ENCODE data around the gene JAM2. TPM values are rescaled to one million over a fixed set of nuclear protein-coding genes. Genes with fewer than 3 reads are reported as not detected.

JAM2 gene
- total and polyA plus RNA-seq, 10 of the 15 experiments (the other 5 are each of a cell fraction or from before 2014, with no cell fraction given): 2.1 to 30.4 (median 8.6) TPM

DNA sequence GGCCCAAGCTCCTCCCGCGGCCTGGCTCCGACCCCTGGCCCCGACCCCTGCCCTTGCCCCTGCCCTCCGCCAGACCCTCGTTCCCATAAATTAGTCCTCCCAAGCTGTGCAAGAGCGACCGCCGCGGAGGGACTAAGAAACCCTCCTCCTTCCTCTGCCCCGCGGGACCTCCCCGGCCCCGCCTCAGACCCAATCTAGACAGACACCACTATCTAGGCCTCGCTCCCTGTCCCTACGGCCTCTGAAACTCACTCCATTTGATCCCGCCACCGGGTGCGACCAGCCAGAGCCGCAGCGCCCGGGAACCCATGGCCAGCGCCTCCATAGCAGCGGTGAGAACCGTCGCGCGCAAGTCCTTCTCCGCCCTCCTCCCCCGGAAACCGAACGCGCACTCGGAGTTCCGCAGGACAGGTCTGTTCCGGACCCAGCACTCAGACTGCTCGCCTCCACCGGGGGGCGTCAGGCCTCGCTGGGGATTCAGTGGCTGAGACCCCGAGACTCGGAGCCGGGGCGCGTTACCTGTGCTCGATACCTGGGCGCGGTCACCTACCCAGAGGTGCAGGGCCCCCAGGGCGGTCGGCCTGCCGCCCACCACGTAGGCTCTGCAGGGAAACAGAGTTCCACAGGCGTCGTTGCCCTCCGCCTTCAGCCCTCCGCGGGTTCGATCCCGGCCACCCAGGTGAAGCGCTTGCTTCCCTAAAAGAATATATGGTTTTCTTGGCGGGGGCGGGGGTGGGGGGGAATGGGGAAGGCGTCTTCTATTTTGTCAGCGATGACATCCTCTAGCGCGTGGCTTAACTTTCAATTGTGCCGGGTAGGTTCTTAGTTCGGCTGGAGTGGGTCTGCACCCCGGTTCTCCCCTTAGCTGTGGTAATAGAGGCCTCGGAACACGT is 31.7 kb upstream of the JAM2 start, which contains the start of gene MRPL39:
MRPL39 (minus strand) TSS at position 331 of the 893 bp plus-strand sequence; CDS start at position 325, 6 bp downstream.
- Histone ChIP-seq H3K27ac (ENCODE audit: control insufficient read depth, insufficient read depth) (peak within 1 kb of the TSS; percentile 79), H3K27me3 (replicated peaks in 1 of 2; ENCODE audit: control insufficient read depth in 2 of 2, insufficient read depth in 2 of 2, low read length in 1 of 2) (no peaks in the 10 kb centered on the region), H3K4me1 (ENCODE audit: control insufficient read depth, insufficient read depth, low read length) (peaks cover 9% of the 10 kb centered on the region; the same call in 1 of the 2 replicates), H3K9me3 (replicated peaks; ENCODE audit: control insufficient read depth, insufficient read depth, low read length) (no peaks in the 10 kb centered on the region; the same call in 2 of the 3 replicates), H3K9ac (ENCODE audit: control insufficient read depth, insufficient read depth, low read length) (peak within 1 kb of the TSS; percentile 96), H3K36me3 (ENCODE audit: control insufficient read depth in 2 of 2, insufficient read depth in 2 of 2, low read length in 1 of 2) (peaks cover 0 to 23% of the 10 kb centered on the region in 2 experiments; a peak in 2 of 4 replicates), H3K4me2 (ENCODE audit: control insufficient read depth, insufficient read depth) (peak within 1 kb of the TSS; percentile 88), H3K79me2 (ENCODE audit: control insufficient read depth, insufficient read depth, low read length) (peaks cover 32% of the 10 kb centered on the region), H4K20me1 (ENCODE audit: control insufficient read depth, insufficient read depth) (no peaks in the 10 kb centered on the region), H3K4me3 (peak within 1 kb of the TSS; percentile 94), H2AFZ (ENCODE audit: control insufficient read depth, low read depth, low read length) (peak within 1 kb of the TSS; percentile 93)
- SMC1A ChIA-PET (ENCODE audit: uncharacterized antibody, unreplicated experiment): interaction anchor here (0.5 to 5.5 kb wide), 20 partner anchors 9 to 560 kb away, joined by 3 to 51 read pairs (median 4); no protein-coding TSS in a partner anchor
- POLR2A ChIA-PET: interaction anchor here (0.9 kb wide), 1 partner anchor 127 kb away, joined by 3 read pairs; the partner anchor contains the start of genes ATP5PF and GABPA
- CTCF ChIA-PET: interaction anchor here (0.7 to 5.1 kb wide), 44 partner anchors 9 to 1110 kb away, joined by 3 to 70 read pairs (median 4); partner anchors contain the start of genes ATP5PF, GABPA and JAM2
- FAIRE-seq: peak; percentile 79
- RAD21 ChIA-PET (ENCODE audit: unreplicated experiment): interaction anchor here (0.6 to 2.9 kb wide), 22 partner anchors 14 to 562 kb away, joined by 3 to 15 read pairs (median 3); partner anchors contain the start of genes ATP5PF, GABPA and JAM2
- DNase-seq (ENCODE audit: low read depth, low spot score): peak; percentile 62
- ATAC-seq: peak; percentile 97
- WGBS (ENCODE audit: insufficient coverage, insufficient replicate concordance, low lambda C conversion rate, missing lambda C conversion rate): under 1% methylated on average over 70 of the region's 71 CpGs
- in situ Hi-C loops (cut with MboI) (loop anchor here (5.0 to 10.0 kb wide), 5 partner anchors 100 to 1110 kb away; partner anchors contain the start of genes ATP5PF and GABPA), intact Hi-C loops (cut with micrococcal nuclease; ENCODE audit: unreplicated experiment) (loop anchor here (1.0 to 10.0 kb wide), 8 partner anchors 31 to 1110 kb away; partner anchors contain the start of gene JAM2)
- no TSS peak for BruUV-seq (replicated peaks)
- TF ChIP-seq RCOR1 (conservative IDR thresholded peaks at IDR 0.05; ENCODE audit: low read depth, low read length) (peak; percentile 85; the same call in 1 of the 2 replicates), SP1 (IDR thresholded peaks at IDR 0.05; ENCODE audit: low read depth, low read length) (peak; percentile 78), TARDBP (IDR thresholded peaks at IDR 0.05; ENCODE audit: borderline replicate concordance) (peak; percentile 88), HDAC2 (IDR thresholded peaks at IDR 0.05) (peak; percentile 80), WRNIP1 (IDR thresholded peaks at IDR 0.05; ENCODE audit: borderline replicate concordance, low read depth, low read length) (no peak), CREM (IDR thresholded peaks at IDR 0.05; ENCODE audit: low read depth) (peak; percentile 77; the same call in 1 of the 2 replicates), RUNX3 (IDR thresholded peaks at IDR 0.05; ENCODE audit: low read length) (peak; percentile 81), MTA2 (IDR thresholded peaks at IDR 0.05; ENCODE audit: low read depth) (peak; percentile 18; the same call in 1 of the 2 replicates)
- TF ChIP-seq, protein P1, sequence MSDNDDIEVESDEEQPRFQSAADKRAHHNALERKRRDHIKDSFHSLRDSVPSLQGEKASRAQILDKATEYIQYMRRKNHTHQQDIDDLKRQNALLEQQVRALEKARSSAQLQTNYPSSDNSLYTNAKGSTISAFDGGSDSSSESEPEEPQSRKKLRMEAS (IDR thresholded peaks at IDR 0.05; ENCODE audit: low read depth, low read length): peak; percentile 72
- TF ChIP-seq, protein P2, sequence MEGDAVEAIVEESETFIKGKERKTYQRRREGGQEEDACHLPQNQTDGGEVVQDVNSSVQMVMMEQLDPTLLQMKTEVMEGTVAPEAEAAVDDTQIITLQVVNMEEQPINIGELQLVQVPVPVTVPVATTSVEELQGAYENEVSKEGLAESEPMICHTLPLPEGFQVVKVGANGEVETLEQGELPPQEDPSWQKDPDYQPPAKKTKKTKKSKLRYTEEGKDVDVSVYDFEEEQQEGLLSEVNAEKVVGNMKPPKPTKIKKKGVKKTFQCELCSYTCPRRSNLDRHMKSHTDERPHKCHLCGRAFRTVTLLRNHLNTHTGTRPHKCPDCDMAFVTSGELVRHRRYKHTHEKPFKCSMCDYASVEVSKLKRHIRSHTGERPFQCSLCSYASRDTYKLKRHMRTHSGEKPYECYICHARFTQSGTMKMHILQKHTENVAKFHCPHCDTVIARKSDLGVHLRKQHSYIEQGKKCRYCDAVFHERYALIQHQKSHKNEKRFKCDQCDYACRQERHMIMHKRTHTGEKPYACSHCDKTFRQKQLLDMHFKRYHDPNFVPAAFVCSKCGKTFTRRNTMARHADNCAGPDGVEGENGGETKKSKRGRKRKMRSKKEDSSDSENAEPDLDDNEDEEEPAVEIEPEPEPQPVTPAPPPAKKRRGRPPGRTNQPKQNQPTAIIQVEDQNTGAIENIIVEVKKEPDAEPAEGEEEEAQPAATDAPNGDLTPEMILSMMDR (IDR thresholded peaks at IDR 0.05 in 2 of 3, conservative IDR thresholded peaks at IDR 0.05 in 1 of 3; ENCODE audit: control insufficient read depth in 2 of 3, extremely low read depth in 1 of 3, insufficient read depth in 1 of 3, low read depth in 3 of 3, low read length in 3 of 3): peak; percentile 74 to 81 (median 78)
- TF ChIP-seq, protein P3, sequence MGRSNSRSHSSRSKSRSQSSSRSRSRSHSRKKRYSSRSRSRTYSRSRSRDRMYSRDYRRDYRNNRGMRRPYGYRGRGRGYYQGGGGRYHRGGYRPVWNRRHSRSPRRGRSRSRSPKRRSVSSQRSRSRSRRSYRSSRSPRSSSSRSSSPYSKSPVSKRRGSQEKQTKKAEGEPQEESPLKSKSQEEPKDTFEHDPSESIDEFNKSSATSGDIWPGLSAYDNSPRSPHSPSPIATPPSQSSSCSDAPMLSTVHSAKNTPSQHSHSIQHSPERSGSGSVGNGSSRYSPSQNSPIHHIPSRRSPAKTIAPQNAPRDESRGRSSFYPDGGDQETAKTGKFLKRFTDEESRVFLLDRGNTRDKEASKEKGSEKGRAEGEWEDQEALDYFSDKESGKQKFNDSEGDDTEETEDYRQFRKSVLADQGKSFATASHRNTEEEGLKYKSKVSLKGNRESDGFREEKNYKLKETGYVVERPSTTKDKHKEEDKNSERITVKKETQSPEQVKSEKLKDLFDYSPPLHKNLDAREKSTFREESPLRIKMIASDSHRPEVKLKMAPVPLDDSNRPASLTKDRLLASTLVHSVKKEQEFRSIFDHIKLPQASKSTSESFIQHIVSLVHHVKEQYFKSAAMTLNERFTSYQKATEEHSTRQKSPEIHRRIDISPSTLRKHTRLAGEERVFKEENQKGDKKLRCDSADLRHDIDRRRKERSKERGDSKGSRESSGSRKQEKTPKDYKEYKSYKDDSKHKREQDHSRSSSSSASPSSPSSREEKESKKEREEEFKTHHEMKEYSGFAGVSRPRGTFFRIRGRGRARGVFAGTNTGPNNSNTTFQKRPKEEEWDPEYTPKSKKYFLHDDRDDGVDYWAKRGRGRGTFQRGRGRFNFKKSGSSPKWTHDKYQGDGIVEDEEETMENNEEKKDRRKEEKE (IDR thresholded peaks at IDR 0.05): no peak
- TF ChIP-seq, protein P4, sequence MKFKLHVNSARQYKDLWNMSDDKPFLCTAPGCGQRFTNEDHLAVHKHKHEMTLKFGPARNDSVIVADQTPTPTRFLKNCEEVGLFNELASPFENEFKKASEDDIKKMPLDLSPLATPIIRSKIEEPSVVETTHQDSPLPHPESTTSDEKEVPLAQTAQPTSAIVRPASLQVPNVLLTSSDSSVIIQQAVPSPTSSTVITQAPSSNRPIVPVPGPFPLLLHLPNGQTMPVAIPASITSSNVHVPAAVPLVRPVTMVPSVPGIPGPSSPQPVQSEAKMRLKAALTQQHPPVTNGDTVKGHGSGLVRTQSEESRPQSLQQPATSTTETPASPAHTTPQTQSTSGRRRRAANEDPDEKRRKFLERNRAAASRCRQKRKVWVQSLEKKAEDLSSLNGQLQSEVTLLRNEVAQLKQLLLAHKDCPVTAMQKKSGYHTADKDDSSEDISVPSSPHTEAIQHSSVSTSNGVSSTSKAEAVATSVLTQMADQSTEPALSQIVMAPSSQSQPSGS (IDR thresholded peaks at IDR 0.05; ENCODE audit: low read length): no peak
- TF ChIP-seq, protein P5, sequence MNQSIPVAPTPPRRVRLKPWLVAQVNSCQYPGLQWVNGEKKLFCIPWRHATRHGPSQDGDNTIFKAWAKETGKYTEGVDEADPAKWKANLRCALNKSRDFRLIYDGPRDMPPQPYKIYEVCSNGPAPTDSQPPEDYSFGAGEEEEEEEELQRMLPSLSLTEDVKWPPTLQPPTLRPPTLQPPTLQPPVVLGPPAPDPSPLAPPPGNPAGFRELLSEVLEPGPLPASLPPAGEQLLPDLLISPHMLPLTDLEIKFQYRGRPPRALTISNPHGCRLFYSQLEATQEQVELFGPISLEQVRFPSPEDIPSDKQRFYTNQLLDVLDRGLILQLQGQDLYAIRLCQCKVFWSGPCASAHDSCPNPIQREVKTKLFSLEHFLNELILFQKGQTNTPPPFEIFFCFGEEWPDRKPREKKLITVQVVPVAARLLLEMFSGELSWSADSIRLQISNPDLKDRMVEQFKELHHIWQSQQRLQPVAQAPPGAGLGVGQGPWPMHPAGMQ (IDR thresholded peaks at IDR 0.05; ENCODE audit: borderline replicate concordance): no peak
